Lower leg skin (tissue), 3 donors: ENCODE measurements around the gene HDAC4.

Experiments used
- POLR2A ChIP-seq, 2 donors: fragments of 450-650 bp; IDR thresholded peaks; one replicate each; pipeline ENCODE4 v1.6.1; 2016 to 2017; ENCODE audit warnings: antibody characterized with exemption in 2 of 2, mild to moderate bottlenecking in 1 of 2, moderate library complexity in 1 of 2
- TF ChIP-seq, protein P1 (sequence below), 3 donors: fragments of 450-650 bp; IDR thresholded peaks; one replicate each; pipeline ENCODE4 v1.5.1; 2016; ENCODE audit warnings: antibody characterized with exemption in 3 of 3, mild to moderate bottlenecking in 3 of 3, moderate library complexity in 2 of 3

DNA sequence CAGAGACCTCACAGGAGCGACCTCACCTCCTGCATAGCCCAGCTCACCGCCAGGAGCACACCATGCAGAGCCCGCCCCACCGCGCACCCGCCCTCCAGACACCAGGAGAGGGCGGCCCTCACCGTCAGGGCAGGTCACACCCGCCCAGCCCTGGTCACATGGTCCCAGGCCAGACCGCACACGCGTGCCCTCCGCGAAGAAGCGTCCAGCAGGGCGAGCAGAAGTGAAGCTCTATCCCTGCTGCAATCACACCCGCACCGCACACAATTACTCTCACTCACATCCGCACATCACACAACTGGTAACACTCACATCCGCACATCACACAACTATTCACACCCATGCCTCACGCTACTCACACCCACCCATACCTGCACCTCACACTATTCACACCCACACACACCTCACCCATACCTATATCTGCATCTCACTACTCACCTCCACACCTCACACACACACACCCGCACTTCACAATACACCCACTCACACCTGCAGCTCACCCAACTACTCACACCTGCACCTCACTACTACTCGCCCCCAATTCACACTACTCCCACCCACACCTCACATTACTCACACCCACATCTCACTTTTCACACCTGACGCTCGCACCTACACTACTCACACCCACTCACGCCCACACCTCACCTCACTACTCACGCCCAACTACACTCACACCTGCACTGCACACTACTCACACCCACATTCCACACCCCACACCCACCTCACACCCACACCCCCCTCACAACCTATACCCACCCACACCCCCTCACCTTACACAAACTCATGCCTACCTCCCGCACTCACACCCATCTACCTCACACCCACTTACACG, 242.0 kb downstream of the HDAC4 start:
- no peak for TF ChIP-seq POLR2A (IDR thresholded peaks at IDR 0.05)
- TF ChIP-seq, protein P1, sequence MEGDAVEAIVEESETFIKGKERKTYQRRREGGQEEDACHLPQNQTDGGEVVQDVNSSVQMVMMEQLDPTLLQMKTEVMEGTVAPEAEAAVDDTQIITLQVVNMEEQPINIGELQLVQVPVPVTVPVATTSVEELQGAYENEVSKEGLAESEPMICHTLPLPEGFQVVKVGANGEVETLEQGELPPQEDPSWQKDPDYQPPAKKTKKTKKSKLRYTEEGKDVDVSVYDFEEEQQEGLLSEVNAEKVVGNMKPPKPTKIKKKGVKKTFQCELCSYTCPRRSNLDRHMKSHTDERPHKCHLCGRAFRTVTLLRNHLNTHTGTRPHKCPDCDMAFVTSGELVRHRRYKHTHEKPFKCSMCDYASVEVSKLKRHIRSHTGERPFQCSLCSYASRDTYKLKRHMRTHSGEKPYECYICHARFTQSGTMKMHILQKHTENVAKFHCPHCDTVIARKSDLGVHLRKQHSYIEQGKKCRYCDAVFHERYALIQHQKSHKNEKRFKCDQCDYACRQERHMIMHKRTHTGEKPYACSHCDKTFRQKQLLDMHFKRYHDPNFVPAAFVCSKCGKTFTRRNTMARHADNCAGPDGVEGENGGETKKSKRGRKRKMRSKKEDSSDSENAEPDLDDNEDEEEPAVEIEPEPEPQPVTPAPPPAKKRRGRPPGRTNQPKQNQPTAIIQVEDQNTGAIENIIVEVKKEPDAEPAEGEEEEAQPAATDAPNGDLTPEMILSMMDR (IDR thresholded peaks at IDR 0.05): no peak
